ENCODE results near the gene SPATC1L. TPM values are rescaled to one million over a fixed set of nuclear protein-coding genes. Genes with fewer than 3 reads are reported as not detected.

Gene SPATC1L
- polyA plus RNA-seq, 3 donors, result 3.3 to 6.7 (median 5.8) TPM

DNA sequence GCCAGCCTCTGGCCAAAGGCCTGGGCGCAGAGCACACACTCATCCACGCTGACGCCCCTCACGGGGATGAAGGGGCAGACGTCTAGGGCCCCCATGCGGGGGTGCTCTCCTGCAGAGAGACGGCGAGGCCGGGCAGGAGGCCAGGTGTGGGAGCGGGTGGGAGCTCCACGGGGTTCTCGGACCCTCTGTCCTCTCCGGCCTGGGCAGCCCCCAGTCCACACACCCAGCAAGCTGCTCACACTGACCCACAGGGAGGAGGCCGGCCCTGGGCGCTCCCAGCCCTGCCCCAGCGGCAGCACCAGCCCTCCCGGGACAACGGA lies 31.4 kb downstream of the SPATC1L start:
- Mint-ChIP-seq H3K36me3 (no peaks in the 10 kb centered on the region), H3K9me3 (no peaks in the 10 kb centered on the region), H3K4me1 (no peaks in the 10 kb centered on the region), H3K27me3 (ENCODE audit: low read depth in 3 of 3) (peaks cover 0 to 4% (median 2%) of the 10 kb centered on the region in 3 donors), H3K4me3 (no peak overlapping the region), H3K27ac (no peak overlapping the region)
- H3K9me3 ChIP-seq (replicated peaks in 1 of 2; ENCODE audit: control insufficient read depth in 1 of 2, insufficient read depth in 1 of 2, low read length in 2 of 2), result no peaks in the 10 kb centered on the region
- no peaks in the 10 kb centered on the region for H3K36me3 ChIP-seq (replicated peaks in 1 of 2; ENCODE audit: control insufficient read depth in 1 of 2, insufficient read depth in 2 of 2, low read length in 2 of 2)
- no peak overlapping the region for H2AFZ ChIP-seq (ENCODE audit: insufficient read depth, low read depth, low read length, poor library complexity, severe bottlenecking)
- 71% methylated on average over 13 of the region's 18 CpGs for WGBS (ENCODE audit: insufficient coverage)
- no peaks in the 10 kb centered on the region for H3K79me2 ChIP-seq (ENCODE audit: insufficient read depth, low read length)
- no peak overlapping the region for H3K4me2 ChIP-seq (replicated peaks; ENCODE audit: extremely low read depth, low read length, poor library complexity, severe bottlenecking)
- intact Hi-C loops (cut with micrococcal nuclease), result no loop called here
- H4K20me1 ChIP-seq (ENCODE audit: insufficient read depth, low read length), result no peaks in the 10 kb centered on the region
- H3K4me1 ChIP-seq (ENCODE audit: control insufficient read depth in 1 of 2, insufficient read depth in 2 of 2, low read length in 2 of 2), result no peaks in the 10 kb centered on the region
- no peak for DNase-seq
- no peak overlapping the region for H3K27ac ChIP-seq (ENCODE audit: low read depth in 1 of 2, low read length in 2 of 2)
- TF ChIP-seq, protein P1, sequence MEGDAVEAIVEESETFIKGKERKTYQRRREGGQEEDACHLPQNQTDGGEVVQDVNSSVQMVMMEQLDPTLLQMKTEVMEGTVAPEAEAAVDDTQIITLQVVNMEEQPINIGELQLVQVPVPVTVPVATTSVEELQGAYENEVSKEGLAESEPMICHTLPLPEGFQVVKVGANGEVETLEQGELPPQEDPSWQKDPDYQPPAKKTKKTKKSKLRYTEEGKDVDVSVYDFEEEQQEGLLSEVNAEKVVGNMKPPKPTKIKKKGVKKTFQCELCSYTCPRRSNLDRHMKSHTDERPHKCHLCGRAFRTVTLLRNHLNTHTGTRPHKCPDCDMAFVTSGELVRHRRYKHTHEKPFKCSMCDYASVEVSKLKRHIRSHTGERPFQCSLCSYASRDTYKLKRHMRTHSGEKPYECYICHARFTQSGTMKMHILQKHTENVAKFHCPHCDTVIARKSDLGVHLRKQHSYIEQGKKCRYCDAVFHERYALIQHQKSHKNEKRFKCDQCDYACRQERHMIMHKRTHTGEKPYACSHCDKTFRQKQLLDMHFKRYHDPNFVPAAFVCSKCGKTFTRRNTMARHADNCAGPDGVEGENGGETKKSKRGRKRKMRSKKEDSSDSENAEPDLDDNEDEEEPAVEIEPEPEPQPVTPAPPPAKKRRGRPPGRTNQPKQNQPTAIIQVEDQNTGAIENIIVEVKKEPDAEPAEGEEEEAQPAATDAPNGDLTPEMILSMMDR (IDR thresholded peaks at IDR 0.05), result no peak
- H3K4me3 ChIP-seq (replicated peaks in 1 of 3; ENCODE audit: low read depth in 2 of 3, low read length in 3 of 3), result no peak overlapping the region
- no peaks in the 10 kb centered on the region for H3K27me3 ChIP-seq (ENCODE audit: control insufficient read depth in 2 of 2, insufficient read depth in 2 of 2, low read length in 2 of 2)
- H3K9ac ChIP-seq (ENCODE audit: insufficient read depth, low read length, poor library complexity, severe bottlenecking), result no peak overlapping the region

- intact Hi-C loops (cut with micrococcal nuclease), result no loop called here
- Mint-ChIP-seq H3K4me1 (no peaks in the 10 kb centered on the region), H3K27me3 (ENCODE audit: low read depth in 3 of 3) (peaks cover 0 to 4% (median 2%) of the 10 kb centered on the region in 3 donors), H3K4me3 (no peak overlapping the region), H3K9me3 (no peaks in the 10 kb centered on the region), H3K27ac (no peak overlapping the region), H3K36me3 (no peaks in the 10 kb centered on the region)
- Histone ChIP-seq H3K4me3 (replicated peaks in 1 of 3; ENCODE audit: low read depth in 2 of 3, low read length in 3 of 3) (no peak overlapping the region), H3K36me3 (replicated peaks in 1 of 2; ENCODE audit: control insufficient read depth in 1 of 2, insufficient read depth in 2 of 2, low read length in 2 of 2) (no peaks in the 10 kb centered on the region), H2AFZ (ENCODE audit: insufficient read depth, low read depth, low read length, poor library complexity, severe bottlenecking) (no peak overlapping the region), H3K4me2 (replicated peaks; ENCODE audit: extremely low read depth, low read length, poor library complexity, severe bottlenecking) (no peak overlapping the region), H3K79me2 (ENCODE audit: insufficient read depth, low read length) (no peaks in the 10 kb centered on the region), H3K9ac (ENCODE audit: insufficient read depth, low read length, poor library complexity, severe bottlenecking) (no peak overlapping the region), H3K27me3 (ENCODE audit: control insufficient read depth in 2 of 2, insufficient read depth in 2 of 2, low read length in 2 of 2) (no peaks in the 10 kb centered on the region), H3K27ac (ENCODE audit: low read depth in 1 of 2, low read length in 2 of 2) (no peak overlapping the region), H4K20me1 (ENCODE audit: insufficient read depth, low read length) (no peaks in the 10 kb centered on the region), H3K4me1 (ENCODE audit: control insufficient read depth in 1 of 2, insufficient read depth in 2 of 2, low read length in 2 of 2) (no peaks in the 10 kb centered on the region), H3K9me3 (replicated peaks in 1 of 2; ENCODE audit: control insufficient read depth in 1 of 2, insufficient read depth in 1 of 2, low read length in 2 of 2) (no peaks in the 10 kb centered on the region)
- DNase-seq, result no peak
- TF ChIP-seq, protein P1 (IDR thresholded peaks at IDR 0.05), result no peak
- WGBS (ENCODE audit: insufficient coverage), result 97% methylated on average over 40 of the region's 45 CpGs
Observed at GRCh38 chr21:46151989-46152926, 32.0 kb downstream of the SPATC1L start.

All from CD14-positive monocyte (primary cell).